GM21737 (cell line): ENCODE results near the gene PSME4.
"Not testable (repeated sequence)": the region's sequence is repeated elsewhere in the genome, so short reads cannot be mapped to it uniquely, and the experiment has no call there.

Source experiments
- ATAC-seq: cut with Tn5 transposase; IDR thresholded peaks from one replicate; pipeline ENCODE4 v1.9.1; 2021; ENCODE audit warnings: mild to moderate bottlenecking, moderate library complexity; ENCODE audit not compliant: unreplicated experiment

The PSME4 gene

DNA sequence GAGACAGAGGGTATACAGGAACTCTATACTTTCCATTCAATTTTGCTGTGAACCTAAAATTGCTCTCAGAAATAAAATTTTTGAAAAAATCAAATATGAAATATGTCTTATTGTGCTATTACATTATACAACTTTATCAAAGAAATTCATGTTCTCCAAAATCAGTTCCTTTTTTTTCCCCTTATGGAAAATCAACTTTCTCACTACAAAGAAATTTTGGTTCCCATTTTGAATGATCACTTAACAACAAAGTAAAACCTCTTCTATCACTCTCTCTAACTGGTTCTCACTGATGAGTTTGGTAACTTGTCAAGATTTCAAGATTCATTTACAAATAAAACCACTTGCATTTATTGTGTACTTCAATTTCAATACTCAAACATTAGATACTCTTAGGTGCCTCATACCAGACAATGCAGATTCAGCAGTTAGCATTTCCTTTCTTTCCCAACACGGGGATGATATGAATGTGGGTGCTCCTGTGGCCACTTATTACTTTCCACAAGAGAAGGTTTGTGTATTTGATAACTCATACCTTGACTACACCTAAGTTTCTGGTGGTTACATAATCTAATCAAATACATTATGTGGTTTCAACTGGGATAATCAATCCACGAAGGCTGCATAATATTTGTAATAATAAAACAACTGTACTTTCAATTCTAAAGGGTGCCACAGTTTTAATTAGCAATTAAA is 6.4 kb downstream of the PSME4 start:
- no peak for ATAC-seq

- ATAC-seq: not testable (repeated sequence)
Observed at GRCh38 chr2:53961478-53962216, 9.1 kb downstream of the PSME4 start.

GRCh38 chr2:53960476-53960875 is 10.3 kb downstream of the PSME4 start:
- no peak for ATAC-seq

- no peak for ATAC-seq
Observed at GRCh38 chr2:53958443-53958842, 12.3 kb downstream of the PSME4 start.

DNA sequence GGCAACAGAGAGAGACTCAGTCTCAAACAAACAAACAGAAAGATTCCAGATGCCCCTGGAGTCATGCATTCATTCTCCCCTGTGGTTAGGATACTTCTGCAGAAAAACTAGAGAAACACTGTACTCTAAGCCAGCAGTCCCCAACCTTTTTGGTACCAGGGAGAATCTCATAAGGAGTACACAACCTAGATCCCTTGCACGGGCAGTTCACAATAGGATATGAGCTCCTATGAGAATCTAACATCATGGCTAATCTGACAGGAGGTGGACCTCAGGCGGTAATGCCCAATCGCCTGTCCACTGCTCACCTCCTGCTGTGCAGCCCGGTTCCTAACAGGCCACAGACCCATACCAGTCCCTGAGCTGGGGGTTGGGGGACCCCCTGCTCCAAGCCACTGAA is 18.3 kb downstream of the PSME4 start:
- ATAC-seq: no peak

DNA sequence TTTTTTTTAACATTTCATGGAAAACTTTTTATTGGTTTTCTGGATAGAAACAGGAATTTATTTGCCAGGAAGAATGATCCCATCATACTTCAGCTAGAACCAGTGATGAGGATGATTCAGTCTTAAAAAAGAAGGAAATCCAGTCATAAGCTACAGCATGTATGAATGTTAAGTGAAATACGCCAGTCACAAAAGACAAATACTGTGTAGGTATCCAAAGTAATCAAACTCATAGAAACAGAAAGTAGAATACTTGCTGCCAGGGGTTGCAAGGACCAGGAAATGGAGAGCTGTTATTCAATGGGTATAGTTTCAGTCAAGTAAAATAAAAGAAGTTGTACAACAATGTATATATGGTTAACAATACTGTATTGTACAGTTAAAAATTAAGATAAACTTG is 21.3 kb downstream of the PSME4 start:
- peak; percentile 50 for ATAC-seq

DNA sequence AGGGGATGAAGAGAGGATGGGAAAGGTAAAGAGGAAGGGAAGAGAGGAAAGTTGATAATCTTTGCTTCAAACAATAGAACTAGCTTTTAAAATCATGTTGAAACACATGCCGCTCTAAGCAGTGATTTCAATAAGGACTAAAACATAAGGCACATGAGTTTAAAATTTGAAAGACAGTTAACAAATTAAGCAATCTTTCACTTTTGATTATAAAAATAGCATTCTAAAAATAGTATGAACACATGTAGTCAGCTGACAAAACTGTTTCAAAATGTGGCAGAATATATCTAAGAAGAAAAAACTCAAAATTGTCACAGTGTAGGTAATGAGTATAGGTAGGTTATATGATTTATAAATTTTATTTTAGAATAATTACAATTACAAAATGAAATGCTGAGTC is 25.3 kb downstream of the PSME4 start:
- ATAC-seq: no peak

DNA sequence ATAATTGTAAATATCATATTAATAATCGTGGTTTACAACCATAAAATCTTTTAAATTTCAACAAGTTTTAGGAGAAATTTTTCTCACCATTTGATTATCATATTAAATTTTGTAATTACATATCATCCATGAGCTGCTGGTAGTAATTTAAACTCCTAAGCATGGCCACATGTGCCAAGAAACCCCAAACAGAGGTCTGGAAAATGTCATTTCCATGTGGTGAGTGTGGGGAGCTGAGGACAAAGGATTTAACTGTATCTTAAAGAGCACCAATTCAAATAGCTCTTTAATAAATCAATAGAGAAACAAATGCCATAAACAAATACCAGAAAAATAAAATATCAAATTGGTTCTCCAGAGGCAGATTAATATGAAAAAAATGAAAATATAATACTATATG is 26.3 kb downstream of the PSME4 start:
- ATAC-seq: no peak

- peak; percentile 23 for ATAC-seq
Observed at GRCh38 chr2:53942280-53942679, 28.5 kb downstream of the PSME4 start.

GRCh38 chr2:53941749-53942148 is 29.0 kb downstream of the PSME4 start:
- peak; percentile 74 for ATAC-seq

DNA sequence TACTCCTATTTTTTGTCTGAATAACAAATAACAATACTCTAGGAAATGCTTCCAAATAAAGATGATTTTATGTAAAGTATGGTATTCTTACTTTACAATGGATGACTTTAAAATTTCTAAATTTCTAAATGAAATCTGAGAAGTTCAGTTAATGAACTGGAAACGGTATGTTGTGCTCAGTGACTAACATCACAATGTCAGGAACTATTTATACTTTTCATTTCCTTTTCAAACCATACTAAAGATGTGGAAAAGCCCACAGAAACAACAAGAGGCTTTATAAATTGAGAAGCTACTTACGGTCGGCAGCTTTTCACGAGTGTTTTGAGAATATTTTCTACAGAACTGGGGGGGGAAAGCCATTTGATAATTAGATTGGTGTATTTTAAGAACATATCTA is 31.1 kb downstream of the PSME4 start:
- no peak for ATAC-seq

DNA sequence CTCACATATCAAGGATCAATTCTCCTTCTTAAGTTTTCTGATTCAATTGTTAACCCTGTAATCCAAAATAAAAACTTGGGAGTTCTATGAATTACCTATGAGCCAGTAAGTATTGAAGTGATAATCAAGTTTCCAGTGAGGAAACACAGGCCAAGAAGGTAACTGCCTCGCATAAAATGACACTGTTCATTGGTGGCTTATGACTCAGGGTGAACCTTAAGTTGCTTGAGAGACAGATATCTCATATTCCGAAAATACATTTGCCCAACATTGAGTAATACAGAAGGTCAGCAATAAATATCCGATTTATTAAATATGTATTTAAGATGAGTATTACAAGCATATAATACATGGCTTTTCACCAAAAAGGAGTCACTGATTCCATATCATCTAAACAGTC is 31.9 kb downstream of the PSME4 start:
- no peak for ATAC-seq

GRCh38 chr2:53933329-53933728 is 37.5 kb downstream of the PSME4 start:
- ATAC-seq: no peak

DNA sequence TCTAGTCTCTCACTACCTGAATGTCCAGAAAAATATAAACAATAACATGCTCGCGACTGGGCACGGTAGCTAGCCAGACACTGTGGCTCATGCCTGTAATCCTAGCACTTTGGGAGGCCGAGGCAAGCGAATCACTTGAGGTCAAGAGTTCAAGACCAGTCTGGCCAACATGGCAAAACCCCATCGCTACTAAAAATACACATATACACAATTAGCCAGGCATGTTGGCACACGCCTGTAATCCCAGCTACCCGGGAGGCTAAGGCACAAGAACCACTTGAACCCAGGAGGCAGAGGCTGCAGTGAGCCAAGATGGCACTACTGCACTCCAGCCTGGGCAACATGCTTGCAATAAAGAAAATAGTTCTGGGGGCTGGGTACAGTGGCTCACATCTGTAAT is 44.5 kb downstream of the PSME4 start:
- not testable (repeated sequence) for ATAC-seq

DNA sequence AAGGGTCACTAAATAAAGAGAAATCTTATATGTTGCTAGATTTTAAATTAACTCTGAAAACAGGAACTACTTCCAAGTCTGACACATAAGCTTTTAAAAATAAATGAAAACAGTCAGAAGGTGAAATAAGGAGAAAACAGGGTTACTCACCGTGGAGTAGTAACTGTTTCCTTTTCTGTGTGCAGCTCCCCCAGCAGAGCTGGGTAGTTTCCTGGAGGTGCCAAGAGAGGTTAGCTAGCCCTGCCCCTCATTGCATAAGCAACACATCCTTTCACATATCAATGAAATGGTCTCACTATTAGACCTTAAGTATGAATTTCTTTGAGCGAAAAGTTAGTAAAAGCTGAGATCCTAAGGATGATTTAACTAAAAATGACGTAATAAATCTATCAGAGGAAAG is 57.1 kb downstream of the PSME4 start:
- peak; percentile 97 for ATAC-seq

- no peak for ATAC-seq
Observed at GRCh38 chr2:53911434-53912189, 59.2 kb downstream of the PSME4 start.

GRCh38 chr2:53907582-53907981 is 63.2 kb downstream of the PSME4 start:
- ATAC-seq: no peak

DNA sequence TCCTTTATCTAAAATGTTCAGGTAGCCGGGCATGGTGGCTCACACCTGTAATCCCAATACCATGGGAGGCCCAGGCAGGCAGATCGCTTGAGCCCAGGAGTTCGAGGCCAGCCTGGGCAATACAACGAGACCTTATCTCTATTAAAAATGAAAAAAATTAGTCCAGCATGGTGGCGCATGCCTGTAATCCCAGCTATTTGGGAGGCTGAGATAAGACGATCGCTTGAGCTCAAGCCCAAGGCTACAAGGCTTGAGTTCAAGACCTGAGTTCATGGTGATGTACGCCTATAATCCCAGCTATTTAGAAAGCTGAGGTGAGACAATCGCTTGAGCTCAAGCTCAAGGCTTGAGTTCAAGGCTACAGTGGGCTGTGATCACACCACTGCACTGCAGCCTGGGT is 65.4 kb downstream of the PSME4 start:
- no peak for ATAC-seq

DNA sequence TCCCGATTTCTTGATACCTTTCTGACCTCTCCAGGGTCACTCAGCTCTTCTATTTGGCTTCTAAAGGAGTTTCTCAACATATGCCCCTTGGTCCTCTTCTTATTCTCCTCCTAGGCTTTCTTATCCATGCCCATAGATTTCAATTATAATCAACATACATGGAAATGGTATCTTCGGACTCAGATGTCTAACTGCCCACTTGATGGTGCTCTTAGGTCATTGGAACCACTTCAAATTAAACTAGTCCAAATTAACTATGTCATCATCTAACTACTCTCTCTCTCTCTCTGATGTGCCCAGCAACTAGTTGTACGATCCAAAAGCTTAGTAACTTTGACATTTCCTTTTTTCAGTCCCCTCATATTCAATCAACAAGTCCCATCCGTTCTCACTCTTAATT is 67.8 kb downstream of the PSME4 start:
- ATAC-seq: no peak

GRCh38 chr2:53901192-53901591 is 69.6 kb downstream of the PSME4 start:
- no peak for ATAC-seq

- no peak for ATAC-seq
Observed at GRCh38 chr2:53896864-53897263, 73.9 kb downstream of the PSME4 start.
